Epithelial cell of umbilical artery (primary cell): ENCODE measurements around the gene NPPC. TPM values are rescaled to one million over a fixed set of nuclear protein-coding genes. Genes with fewer than 3 reads are reported as not detected.

Experiments
- total RNA-seq: library from RNA; depleted of rRNA; stranded (reverse); fragments of >200 nt; gene quantifications from 2 replicates; pipeline ENCODE4 v1.2.3, GENCODE V29; 2014

The NPPC gene, protein sequence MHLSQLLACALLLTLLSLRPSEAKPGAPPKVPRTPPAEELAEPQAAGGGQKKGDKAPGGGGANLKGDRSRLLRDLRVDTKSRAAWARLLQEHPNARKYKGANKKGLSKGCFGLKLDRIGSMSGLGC
- 0.32 TPM in 1 of 2 replicates, not detected in the other for total RNA-seq

DNA sequence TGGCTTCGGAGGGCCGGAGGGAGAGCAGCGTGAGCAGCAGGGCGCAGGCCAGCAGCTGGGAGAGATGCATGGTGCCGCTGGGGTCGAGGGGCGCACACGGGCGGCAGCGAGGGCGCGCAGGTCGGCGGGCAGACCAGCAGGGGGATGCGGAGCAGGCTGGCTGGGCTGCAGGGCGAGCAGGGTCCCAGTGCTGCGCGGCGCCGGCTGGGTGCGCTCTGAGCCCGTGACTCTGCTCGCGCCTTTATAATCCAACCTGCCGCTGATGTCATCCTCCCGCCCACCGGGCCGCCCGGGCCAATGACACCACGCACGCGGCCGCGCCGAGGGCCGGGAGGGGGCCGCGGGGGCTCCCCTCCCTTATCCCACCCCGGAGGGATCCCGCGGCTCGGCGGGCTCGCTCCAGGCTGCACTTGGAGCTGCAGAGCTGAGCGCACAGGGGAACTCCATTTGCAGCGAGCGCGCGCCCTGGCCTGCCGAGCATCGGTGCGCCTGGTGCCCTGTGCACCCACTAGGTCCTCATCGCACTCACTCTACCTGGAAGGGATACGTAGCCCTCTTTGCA lies at the start of gene NPPC:
Gene NPPC, minus strand, starts transcription at position 217 of the 562 bp plus-strand sequence. Its CDS starts 147 bp downstream, at position 70.

GRCh38 chr2:231961349-231962166 lies 35.4 kb upstream of the NPPC start, which contains the start of gene DIS3L2:
DIS3L2 (plus strand) TSS chr2:231961713; CDS start chr2:232014928, 53,215 bp downstream.

Other genes with a start within 250 kb of the NPPC start
- gene PTMA, start 217.9 kb downstream of the NPPC start, total RNA-seq: 1,125 and 1,429 TPM in 2 replicates
- gene PDE6D, start 145.1 kb downstream of the NPPC start, total RNA-seq: 22.4 and 28.0 TPM in 2 replicates
- 12.7 and 17.9 TPM in 2 replicates for gene COPS7B, start 140.0 kb downstream of the NPPC start, total RNA-seq
- gene DIS3L2, start 35.3 kb upstream of the NPPC start, total RNA-seq: 19.8 and 20.7 TPM in 2 replicates